ENCODE results near the gene PAX5.

PAX5 gene

DNA sequence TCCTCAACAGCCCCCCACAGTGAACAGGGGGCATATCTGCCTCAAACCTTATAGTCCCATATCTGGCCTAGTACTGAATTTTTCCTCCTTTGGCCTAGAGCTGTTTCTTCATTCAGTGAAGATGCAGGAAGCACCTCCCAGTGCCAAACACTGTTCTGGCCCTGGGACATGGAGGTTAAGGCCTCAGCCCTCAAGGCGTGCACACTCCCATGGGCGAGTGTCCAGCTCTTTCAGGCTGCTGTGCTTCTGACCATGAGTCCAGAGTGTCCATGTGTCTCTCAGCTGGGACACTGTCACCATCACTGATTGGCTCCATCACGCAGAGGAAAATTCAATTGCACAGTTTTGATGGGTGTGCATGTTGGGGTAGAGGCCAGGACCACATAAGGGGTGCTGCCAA is 151.5 kb downstream of the PAX5 start:
- Histone ChIP-seq H3K36me3 (ENCODE audit: control insufficient read depth, insufficient read depth, low read length) (no peaks in the 10 kb centered on the region), H3K4me3 (ENCODE audit: insufficient read depth, low read depth, low read length) (no peak overlapping the region), H3K4me1 (ENCODE audit: control insufficient read depth, insufficient read depth, low read length) (no peaks in the 10 kb centered on the region), H3K27ac (ENCODE audit: insufficient read depth, low read depth, low read length, poor library complexity, severe bottlenecking) (no peak overlapping the region), H3K9me3 (ENCODE audit: control insufficient read depth, low read length) (no peaks in the 10 kb centered on the region), H3K27me3 (ENCODE audit: control insufficient read depth, insufficient read depth, low read length, poor library complexity, severe bottlenecking) (no peaks in the 10 kb centered on the region)
- WGBS, 2 experiments: 94 to 98% methylated on average over 3 of the region's 3 CpGs

DNA sequence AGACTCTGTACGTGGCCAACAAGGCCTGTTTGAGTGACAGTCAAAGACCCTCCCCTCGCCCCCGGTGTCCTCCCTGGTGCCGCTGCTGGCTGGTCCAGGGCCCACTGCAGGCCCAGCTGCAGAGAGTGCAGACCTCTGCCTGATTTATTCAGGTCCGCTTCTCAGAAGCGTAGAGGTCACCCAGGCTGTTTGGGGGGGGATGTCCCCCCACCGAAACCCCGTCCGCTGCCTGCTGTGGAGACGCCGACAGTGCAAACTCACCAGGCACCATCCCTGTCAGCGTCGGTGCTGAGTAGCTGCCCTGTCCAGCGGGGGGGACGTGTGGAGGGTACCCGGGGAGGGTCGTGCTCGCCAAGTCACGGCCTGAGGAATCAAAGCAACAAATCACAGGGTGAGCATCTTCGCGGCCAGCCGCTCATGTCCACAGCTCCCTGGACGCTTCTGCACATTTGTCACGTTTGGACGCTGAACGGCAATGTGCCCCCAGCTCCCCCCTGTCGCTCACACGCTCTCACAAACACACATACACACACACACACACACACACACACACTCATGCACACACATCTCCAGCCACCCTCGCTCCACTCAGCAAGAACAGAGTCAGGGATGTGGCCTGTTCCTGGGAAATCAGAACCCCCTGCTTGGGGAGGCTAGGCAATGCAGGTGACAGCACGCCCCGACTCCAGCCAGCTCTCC is 152.2 kb downstream of the PAX5 start:
- Histone ChIP-seq H3K9me3 (ENCODE audit: control insufficient read depth, low read length) (no peaks in the 10 kb centered on the region), H3K4me3 (ENCODE audit: insufficient read depth, low read depth, low read length) (no peak overlapping the region), H3K27ac (ENCODE audit: insufficient read depth, low read depth, low read length, poor library complexity, severe bottlenecking) (no peak overlapping the region), H3K4me1 (ENCODE audit: control insufficient read depth, insufficient read depth, low read length) (no peaks in the 10 kb centered on the region), H3K36me3 (ENCODE audit: control insufficient read depth, insufficient read depth, low read length) (no peaks in the 10 kb centered on the region), H3K27me3 (ENCODE audit: control insufficient read depth, insufficient read depth, low read length, poor library complexity, severe bottlenecking) (no peaks in the 10 kb centered on the region)
- 87% methylated on average over 31 of the region's 31 CpGs for WGBS, 2 experiments

DNA sequence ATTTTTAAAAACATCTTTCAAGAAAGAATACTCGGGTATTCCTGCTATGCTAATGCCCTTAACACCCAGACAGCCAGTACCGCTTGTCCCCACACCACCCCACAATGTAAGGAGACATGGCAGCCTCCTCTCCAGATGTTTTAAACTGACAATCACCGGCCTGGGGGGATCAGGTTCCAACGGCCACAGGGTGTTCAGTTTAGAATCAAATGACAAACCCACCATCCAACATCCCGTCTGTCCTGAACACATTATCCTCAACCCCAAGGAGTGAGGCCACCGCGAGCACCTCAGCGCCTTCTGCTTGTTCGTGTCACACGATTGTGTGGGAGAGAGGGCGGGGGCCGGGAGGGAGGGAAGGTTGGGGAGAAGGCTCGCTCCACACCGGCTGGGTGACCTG is 152.8 kb downstream of the PAX5 start:
- Histone ChIP-seq H3K4me1 (ENCODE audit: control insufficient read depth, insufficient read depth, low read length) (no peaks in the 10 kb centered on the region), H3K9me3 (ENCODE audit: control insufficient read depth, low read length) (no peaks in the 10 kb centered on the region), H3K27ac (ENCODE audit: insufficient read depth, low read depth, low read length, poor library complexity, severe bottlenecking) (no peak overlapping the region), H3K36me3 (ENCODE audit: control insufficient read depth, insufficient read depth, low read length) (no peaks in the 10 kb centered on the region), H3K27me3 (ENCODE audit: control insufficient read depth, insufficient read depth, low read length, poor library complexity, severe bottlenecking) (no peaks in the 10 kb centered on the region), H3K4me3 (ENCODE audit: insufficient read depth, low read depth, low read length) (no peak overlapping the region)
- 79 to 80% methylated on average over 14 of the region's 14 CpGs for WGBS, 2 experiments

DNA sequence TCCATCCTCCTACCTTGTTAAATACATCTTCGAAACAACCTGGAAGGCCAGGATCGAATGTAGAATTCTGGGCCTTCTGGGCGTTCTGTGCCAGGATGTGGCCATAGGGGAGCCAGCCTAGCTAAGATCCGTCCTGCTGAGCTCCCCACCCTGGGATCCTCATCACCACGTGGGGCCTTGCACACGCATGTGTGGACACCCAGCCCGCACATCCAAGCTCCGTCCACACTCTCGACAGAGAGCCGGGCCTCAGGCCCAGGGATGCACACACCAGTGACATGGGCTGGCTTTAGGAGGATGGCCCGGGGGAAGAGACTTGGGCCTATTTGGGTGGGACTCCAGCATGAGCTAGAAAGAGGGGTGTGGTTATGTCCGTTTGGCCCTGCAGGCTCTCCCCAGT is 154.0 kb downstream of the PAX5 start:
- Histone ChIP-seq H3K4me1 (ENCODE audit: control insufficient read depth, insufficient read depth, low read length) (no peaks in the 10 kb centered on the region), H3K27ac (ENCODE audit: insufficient read depth, low read depth, low read length, poor library complexity, severe bottlenecking) (no peak overlapping the region), H3K36me3 (ENCODE audit: control insufficient read depth, insufficient read depth, low read length) (no peaks in the 10 kb centered on the region), H3K4me3 (ENCODE audit: insufficient read depth, low read depth, low read length) (no peak overlapping the region), H3K9me3 (ENCODE audit: control insufficient read depth, low read length) (no peaks in the 10 kb centered on the region), H3K27me3 (ENCODE audit: control insufficient read depth, insufficient read depth, low read length, poor library complexity, severe bottlenecking) (no peaks in the 10 kb centered on the region)
- WGBS, 2 experiments: 91 to 93% methylated on average over 12 of the region's 12 CpGs

DNA sequence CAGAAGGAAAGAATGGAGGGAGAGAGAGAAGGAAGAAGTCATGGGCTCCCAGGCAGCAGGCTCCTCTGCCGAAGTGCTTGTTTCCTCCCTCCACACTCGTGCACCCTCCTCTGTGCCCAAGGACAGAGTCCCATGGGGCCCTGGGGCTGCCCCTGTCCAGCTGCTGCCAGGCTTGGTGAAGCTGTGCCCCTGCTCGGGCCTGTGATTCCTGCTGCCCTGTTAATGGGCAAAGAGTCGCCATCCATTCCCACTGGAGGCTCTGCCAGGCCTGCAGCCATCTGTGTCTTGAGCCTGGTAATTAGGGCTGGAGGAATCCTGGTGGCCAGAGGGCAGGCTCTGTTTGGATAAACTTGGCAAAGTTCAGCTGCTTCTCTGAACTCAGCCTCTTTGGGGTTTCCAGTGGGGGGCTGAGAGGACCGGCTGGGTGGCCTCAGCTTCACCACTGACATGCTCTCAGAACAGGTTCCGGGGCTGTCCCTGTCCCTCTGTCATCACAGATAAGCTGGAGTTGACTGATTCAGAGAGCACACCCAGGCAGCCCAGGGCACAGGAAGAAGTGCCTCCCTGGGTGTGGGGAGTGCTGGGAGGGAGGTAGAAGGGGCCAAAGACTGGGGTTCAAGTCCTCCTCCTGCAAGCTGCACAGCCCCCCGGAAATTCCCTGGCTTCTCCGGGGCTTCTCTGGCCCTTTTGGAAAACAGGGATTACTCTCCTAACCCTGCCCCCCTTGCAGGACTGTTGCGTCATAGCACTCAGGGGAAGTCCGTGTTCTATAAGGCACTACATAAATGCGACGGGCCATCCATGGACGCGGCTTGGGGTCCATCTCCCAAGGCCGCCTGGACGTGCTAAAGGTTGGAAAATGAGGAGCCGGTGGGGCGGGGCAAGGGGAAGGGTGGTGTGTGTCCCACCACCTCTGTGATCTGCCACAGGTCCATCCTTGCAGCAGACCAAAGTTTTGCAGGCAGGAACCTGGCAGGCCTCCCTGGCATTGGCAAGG is 154.8 kb downstream of the PAX5 start:
- no peak overlapping the region for H3K27ac ChIP-seq (ENCODE audit: insufficient read depth, low read depth, low read length, poor library complexity, severe bottlenecking)
- H3K36me3 ChIP-seq (ENCODE audit: control insufficient read depth, insufficient read depth, low read length): no peaks in the 10 kb centered on the region
- no peaks in the 10 kb centered on the region for H3K4me1 ChIP-seq (ENCODE audit: control insufficient read depth, insufficient read depth, low read length)
- H3K9me3 ChIP-seq (ENCODE audit: control insufficient read depth, low read length): no peaks in the 10 kb centered on the region
- no peaks in the 10 kb centered on the region for H3K27me3 ChIP-seq (ENCODE audit: control insufficient read depth, insufficient read depth, low read length, poor library complexity, severe bottlenecking)
- no peak overlapping the region for H3K4me3 ChIP-seq (ENCODE audit: insufficient read depth, low read depth, low read length)
- 85 to 87% methylated on average over 18 of the region's 18 CpGs for WGBS, 2 experiments

DNA sequence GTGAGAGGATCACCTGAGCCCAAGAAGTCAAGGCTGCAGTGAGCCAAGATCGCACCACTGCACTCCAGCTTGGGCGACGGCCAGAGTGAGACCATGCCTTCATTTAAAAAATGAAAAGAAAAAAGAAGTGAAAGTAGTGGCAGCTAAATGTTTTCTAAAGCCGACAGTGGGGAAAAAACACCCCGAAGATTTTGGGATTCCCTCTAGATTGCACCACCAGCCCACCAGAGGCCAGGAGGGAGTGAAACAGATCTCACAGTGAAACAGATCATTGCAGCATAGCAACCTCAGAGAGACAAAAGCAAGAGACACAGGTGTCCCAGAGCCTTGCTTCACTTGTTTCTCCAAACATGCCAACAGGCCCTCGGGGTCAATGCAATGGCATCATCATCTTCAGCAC is 156.8 kb downstream of the PAX5 start:
- Histone ChIP-seq H3K9me3 (ENCODE audit: control insufficient read depth, low read length) (no peaks in the 10 kb centered on the region), H3K36me3 (ENCODE audit: control insufficient read depth, insufficient read depth, low read length) (no peaks in the 10 kb centered on the region), H3K4me1 (ENCODE audit: control insufficient read depth, insufficient read depth, low read length) (no peaks in the 10 kb centered on the region), H3K4me3 (ENCODE audit: insufficient read depth, low read depth, low read length) (no peak overlapping the region), H3K27ac (ENCODE audit: insufficient read depth, low read depth, low read length, poor library complexity, severe bottlenecking) (no peak overlapping the region), H3K27me3 (ENCODE audit: control insufficient read depth, insufficient read depth, low read length, poor library complexity, severe bottlenecking) (no peaks in the 10 kb centered on the region)
- 93 to 95% methylated on average over 6 of the region's 6 CpGs for WGBS, 2 experiments

DNA sequence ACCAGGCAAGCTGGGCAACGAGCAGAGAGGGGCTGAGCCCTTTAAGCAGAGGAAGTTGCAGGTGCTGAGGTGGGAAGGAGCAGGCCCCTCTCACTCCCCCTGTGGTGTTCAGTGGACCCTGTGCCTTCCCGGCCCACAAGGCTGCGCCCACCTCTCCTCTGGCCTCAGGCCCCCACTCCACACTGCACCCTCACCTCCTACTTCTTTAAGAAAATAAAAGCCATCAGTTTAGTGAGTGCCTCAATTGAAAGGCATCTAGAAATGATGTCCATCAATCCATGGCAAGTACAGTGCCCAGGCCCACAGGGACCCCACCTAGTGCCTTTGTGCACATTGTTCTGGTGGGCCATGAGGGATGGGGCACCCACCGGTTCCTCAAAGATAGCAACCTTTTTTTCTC is 158.0 kb downstream of the PAX5 start:
- Histone ChIP-seq H3K36me3 (ENCODE audit: control insufficient read depth, insufficient read depth, low read length) (no peaks in the 10 kb centered on the region), H3K9me3 (ENCODE audit: control insufficient read depth, low read length) (no peaks in the 10 kb centered on the region), H3K27me3 (ENCODE audit: control insufficient read depth, insufficient read depth, low read length, poor library complexity, severe bottlenecking) (peaks cover under 1% of the 10 kb centered on the region), H3K4me3 (ENCODE audit: insufficient read depth, low read depth, low read length) (no peak overlapping the region), H3K27ac (ENCODE audit: insufficient read depth, low read depth, low read length, poor library complexity, severe bottlenecking) (no peak overlapping the region), H3K4me1 (ENCODE audit: control insufficient read depth, insufficient read depth, low read length) (no peaks in the 10 kb centered on the region)
- WGBS, 2 experiments: 85 to 93% methylated on average over 4 of the region's 4 CpGs

DNA sequence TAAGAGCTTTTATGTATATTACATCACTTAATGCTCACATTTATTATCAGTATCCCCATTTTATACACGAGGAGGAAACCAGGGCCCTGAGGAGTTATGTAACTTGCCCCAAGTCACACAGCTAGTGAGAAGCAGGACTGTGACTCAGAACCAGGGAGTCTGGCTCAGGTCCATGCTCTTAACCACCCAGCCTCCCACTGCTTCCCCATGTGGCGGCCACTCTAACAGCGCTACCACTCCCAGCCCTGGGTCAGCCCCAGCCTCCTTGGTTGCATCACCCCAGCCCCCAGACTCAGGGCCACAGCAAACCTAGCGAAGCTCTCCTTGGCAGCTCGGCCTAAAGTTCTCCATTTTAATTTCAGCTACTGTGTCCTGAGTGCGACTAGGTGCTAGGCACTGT is 159.1 kb downstream of the PAX5 start:
- H3K27me3 ChIP-seq (ENCODE audit: control insufficient read depth, insufficient read depth, low read length, poor library complexity, severe bottlenecking): peaks cover 4% of the 10 kb centered on the region
- 93 to 97% methylated on average over 6 of the region's 6 CpGs for WGBS, 2 experiments

DNA sequence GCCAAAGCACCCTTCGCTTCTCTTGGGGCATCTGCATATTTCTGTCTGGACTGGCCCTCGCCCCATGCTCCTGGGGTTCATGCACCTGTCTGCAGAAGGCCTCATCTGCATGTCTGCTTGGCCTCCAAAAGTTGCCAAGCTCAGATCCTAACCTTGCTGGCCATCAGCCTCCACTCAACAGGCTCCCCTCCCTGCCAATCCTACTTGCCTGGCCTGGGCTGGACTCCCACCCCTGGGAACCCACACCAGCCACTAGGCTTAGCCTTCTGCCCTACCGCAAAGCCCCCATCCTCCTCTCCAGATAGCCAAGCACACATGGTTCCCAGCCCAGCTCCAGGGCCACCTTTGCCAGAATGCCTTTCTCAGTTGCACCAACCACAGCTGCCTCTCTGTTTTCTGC is 159.8 kb downstream of the PAX5 start:
- 87 to 88% methylated on average over 3 of the region's 3 CpGs for WGBS, 2 experiments
- no peaks in the 10 kb centered on the region for H3K9me3 ChIP-seq (ENCODE audit: control insufficient read depth, low read length)
- H3K4me3 ChIP-seq (ENCODE audit: insufficient read depth, low read depth, low read length): no peak overlapping the region
- H3K4me1 ChIP-seq (ENCODE audit: control insufficient read depth, insufficient read depth, low read length): peaks cover under 1% of the 10 kb centered on the region
- peaks cover 7% of the 10 kb centered on the region for H3K27me3 ChIP-seq (ENCODE audit: control insufficient read depth, insufficient read depth, low read length, poor library complexity, severe bottlenecking)
- H3K27ac ChIP-seq (ENCODE audit: insufficient read depth, low read depth, low read length, poor library complexity, severe bottlenecking): no peak overlapping the region
- no peaks in the 10 kb centered on the region for H3K36me3 ChIP-seq (ENCODE audit: control insufficient read depth, insufficient read depth, low read length)

More for the DNA sequence above, 159.1 kb downstream of the PAX5 start:
- Histone ChIP-seq H3K4me3 (ENCODE audit: insufficient read depth, low read depth, low read length) (no peak overlapping the region), H3K9me3 (ENCODE audit: control insufficient read depth, low read length) (no peaks in the 10 kb centered on the region), H3K36me3 (ENCODE audit: control insufficient read depth, insufficient read depth, low read length) (no peaks in the 10 kb centered on the region), H3K4me1 (ENCODE audit: control insufficient read depth, insufficient read depth, low read length) (no peaks in the 10 kb centered on the region), H3K27ac (ENCODE audit: insufficient read depth, low read depth, low read length, poor library complexity, severe bottlenecking) (no peak overlapping the region)

DNA sequence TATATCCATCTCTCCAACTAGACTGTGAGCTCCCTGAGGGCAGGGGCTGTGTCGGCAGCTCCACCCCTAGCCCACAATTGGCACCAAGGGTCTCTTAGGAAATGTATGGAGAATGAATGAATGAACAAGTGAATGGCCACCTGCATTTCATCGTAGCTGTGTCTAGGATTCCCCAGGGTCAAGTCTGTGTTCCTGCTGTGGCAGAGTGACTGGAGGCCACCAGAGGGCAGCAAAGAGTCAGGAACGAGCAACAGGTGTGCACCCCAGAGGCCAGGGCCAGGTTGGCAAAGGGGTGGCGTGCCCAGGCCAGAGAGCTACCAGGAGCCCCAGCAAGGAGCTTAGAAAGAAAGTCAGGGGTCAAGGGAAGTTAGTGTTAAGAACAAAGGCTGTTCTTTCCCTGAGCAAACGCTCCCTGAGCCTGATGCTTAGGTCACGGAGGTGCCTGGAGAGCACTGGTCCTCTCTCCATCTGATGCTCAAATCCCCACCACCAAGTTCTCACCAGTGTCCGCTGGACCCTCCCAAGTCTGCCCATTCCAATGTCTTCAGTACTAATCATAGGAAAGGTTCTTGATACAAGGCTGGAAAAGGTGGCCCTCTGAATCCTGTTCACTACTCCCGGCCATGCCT is 160.7 kb downstream of the PAX5 start:
- Histone ChIP-seq H3K27ac (ENCODE audit: insufficient read depth, low read depth, low read length, poor library complexity, severe bottlenecking) (no peak overlapping the region), H3K27me3 (ENCODE audit: control insufficient read depth, insufficient read depth, low read length, poor library complexity, severe bottlenecking) (peaks cover 12% of the 10 kb centered on the region), H3K4me3 (ENCODE audit: insufficient read depth, low read depth, low read length) (no peak overlapping the region), H3K36me3 (ENCODE audit: control insufficient read depth, insufficient read depth, low read length) (no peaks in the 10 kb centered on the region), H3K9me3 (ENCODE audit: control insufficient read depth, low read length) (no peaks in the 10 kb centered on the region), H3K4me1 (ENCODE audit: control insufficient read depth, insufficient read depth, low read length) (peaks cover 6% of the 10 kb centered on the region)
- WGBS, 2 experiments: 60 to 64% methylated on average over 8 of the region's 8 CpGs
